Prostate gland (tissue), 2 donors: ENCODE measurements around the gene SLC1A2. TPM values are rescaled to one million over a fixed set of nuclear protein-coding genes. Genes with fewer than 3 reads are reported as not detected.

Experiments
- DNase-seq: peaks from one replicate; pipeline ENCODE4 v3.0.0-alpha.2; 2019; ENCODE audit warnings: low spot score
- H3K27ac ChIP-seq, 2 donors: fragments of 200-600 bp; sonication (generic); 2 replicates each; pipeline ENCODE4 v1.5.1; 2017 to 2019
- H3K27me3 ChIP-seq: fragments of 200-600 bp; sonication (generic); replicated peaks from 2 replicates; pipeline ENCODE4 v1.5.1; 2019; ENCODE audit not compliant: insufficient read depth
- H3K36me3 ChIP-seq, 2 donors: fragments of 200-600 bp; sonication (generic); 1 replicate in 1 of 2; 2 replicates in 1 of 2; pipeline versions ENCODE4 v1.5.1 to v1.8.1; 2017 to 2019
- H3K4me1 ChIP-seq: fragments of 200-600 bp; sonication (generic); replicated peaks from 2 replicates; pipeline ENCODE4 v1.5.1; 2019
- H3K4me3 ChIP-seq, 2 donors: fragments of 200-600 bp; sonication (generic); 2 replicates each; pipeline ENCODE4 v1.5.1; 2017 to 2019
- H3K9me3 ChIP-seq: fragments of 200-600 bp; sonication (generic); 2 replicates; pipeline ENCODE4 v1.5.1; 2017
- CTCF ChIP-seq, 4 experiments: fragments of 200-600 bp in 2 of 4; fragments of 450-650 bp in 2 of 4; sonication (generic) in 2 of 4; IDR thresholded peaks; 1 replicate in 3 of 4; 2 replicates in 1 of 4; pipeline ENCODE4 v1.5.1; 2016 to 2019; ENCODE audit warnings: antibody characterized with exemption in 4 of 4, mild to moderate bottlenecking in 2 of 4, moderate library complexity in 2 of 4
- POLR2A ChIP-seq: fragments of 450-650 bp; IDR thresholded peaks from one replicate; pipeline ENCODE4 v1.6.1; 2016; ENCODE audit warnings: antibody characterized with exemption, mild to moderate bottlenecking
- POLR2AphosphoS5 ChIP-seq: sonication (generic); formaldehyde crosslinking; IDR thresholded peaks from one replicate; pipeline ENCODE4 v1.6.1; 2017; ENCODE audit warnings: antibody characterized with exemption
- WGBS: methylation state at CpG from one replicate; pipeline ENCODE4 v1.1.5; 2018; 5-methylcytosine and 5-hydroxymethylcytosine counted together
- intact Hi-C: fragments of 100-400 bp; cut with DNase I; formaldehyde crosslinking; loops from one replicate; pipeline ENCODE4 v1.14.2; 2022
- total RNA-seq, 2 donors: library from RNA; depleted of rRNA; stranded (reverse); fragments of >200 nt; gene quantifications; one replicate each; pipeline ENCODE4 v1.1.0, GENCODE V29; 2016

Gene SLC1A2
- total RNA-seq, 2 donors from 2014 or later = 0.82 to 1.5 TPM

DNA sequence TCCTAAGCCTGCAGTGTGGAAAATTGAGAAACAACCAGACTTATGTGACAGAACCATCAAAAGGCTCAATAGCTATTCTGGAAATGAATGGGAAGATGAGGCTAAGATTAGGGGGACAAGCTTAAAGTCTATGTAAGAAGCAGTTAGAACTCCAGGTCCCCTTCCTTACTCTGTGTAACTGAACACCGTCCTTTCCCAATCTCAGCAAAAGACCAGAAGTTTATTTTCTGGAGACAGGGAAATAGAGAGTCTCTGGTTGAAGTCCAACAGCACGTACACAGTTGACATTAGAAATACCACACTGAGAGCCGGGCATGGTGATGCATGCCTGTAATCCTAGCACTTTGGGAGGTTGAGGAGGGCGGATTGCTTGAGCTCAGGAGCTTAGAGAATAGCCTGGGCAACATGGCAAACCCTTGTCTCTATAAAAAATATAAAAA is 186.4 kb downstream of the SLC1A2 start:
- no peak for TF ChIP-seq POLR2AphosphoS5
- no peak for TF ChIP-seq CTCF (IDR thresholded peaks at IDR 0.05)
- Histone ChIP-seq H3K27me3 (no peaks in the 10 kb centered on the region), H3K9me3 (no peaks in the 10 kb centered on the region), H3K4me3 (no peak overlapping the region), H3K27ac (peak overlapping the region in 1 of 2 donors; percentile 8), H3K36me3 (peaks cover 0 to 4% of the 10 kb centered on the region in 2 donors), H3K4me1 (no peaks in the 10 kb centered on the region)
- WGBS = 26% methylated on average over 4 of the region's 4 CpGs
- no peak for DNase-seq
- intact Hi-C loops = no loop called here

- WGBS = 91% methylated on average over 5 of the region's 5 CpGs
- Histone ChIP-seq H3K4me1 (no peaks in the 10 kb centered on the region), H3K27ac (no peak overlapping the region), H3K4me3 (no peak overlapping the region), H3K9me3 (no peaks in the 10 kb centered on the region), H3K36me3 (peaks cover 0 to 4% of the 10 kb centered on the region in 2 donors), H3K27me3 (no peaks in the 10 kb centered on the region)
- intact Hi-C loops = no loop called here
- DNase-seq = no peak
- TF ChIP-seq POLR2AphosphoS5 = no peak
- TF ChIP-seq POLR2A = no peak
- TF ChIP-seq CTCF (IDR thresholded peaks at IDR 0.05) = no peak
Observed at GRCh38 chr11:35231076-35231860, 188.1 kb downstream of the SLC1A2 start.

- WGBS = 89% methylated on average over 1 of the region's 1 CpG
- TF ChIP-seq CTCF (IDR thresholded peaks at IDR 0.05) (no peak), POLR2AphosphoS5 (no peak), POLR2A (no peak)
- no peak overlapping the region for H3K4me3 ChIP-seq
- H3K36me3 ChIP-seq = peaks cover 0 to 4% of the 10 kb centered on the region in 2 donors
- H3K27ac ChIP-seq = no peak overlapping the region
- H3K4me1 ChIP-seq = no peaks in the 10 kb centered on the region
- no peak for DNase-seq
- intact Hi-C loops = no loop called here
- H3K27me3 ChIP-seq = no peaks in the 10 kb centered on the region
- H3K9me3 ChIP-seq = no peaks in the 10 kb centered on the region
Observed at GRCh38 chr11:35230388-35230787, 189.0 kb downstream of the SLC1A2 start.

- H3K36me3 ChIP-seq = peaks cover 0 to 4% of the 10 kb centered on the region in 2 donors
- no peak overlapping the region for H3K27ac ChIP-seq
- no peaks in the 10 kb centered on the region for H3K27me3 ChIP-seq
- TF ChIP-seq CTCF (IDR thresholded peaks at IDR 0.05) = no peak
- TF ChIP-seq POLR2A = no peak
- TF ChIP-seq POLR2AphosphoS5 = no peak
- no peak overlapping the region for H3K4me3 ChIP-seq
- no peaks in the 10 kb centered on the region for H3K4me1 ChIP-seq
- 77% methylated on average over 3 of the region's 3 CpGs for whole genome bisulfite sequencing
- intact Hi-C loops = no loop called here
- DNase-seq = no peak
- no peaks in the 10 kb centered on the region for H3K9me3 ChIP-seq
Observed at GRCh38 chr11:35228328-35228725, 191.0 kb downstream of the SLC1A2 start.
